Measurements from ENCODE around the gene TTLL10. TPM values are rescaled to one million over a fixed set of nuclear protein-coding genes. Genes with fewer than 3 reads are reported as not detected.

The TTLL10 gene
- total RNA-seq, 4 donors from 2014 or later, result 0.17 TPM; not detected in 3

GRCh38 chr1:1210726-1211540 lies 37.3 kb downstream of the TTLL10 start:
- no peak for TF ChIP-seq POLR2A (IDR thresholded peaks at IDR 0.05; ENCODE audit: low read depth)
- intact Hi-C loops (cut with DNase I), result no loop called here
- Histone ChIP-seq H3K27me3 (peaks cover 0 to 34% (median 14%) of the 10 kb centered on the region in 4 donors), H3K4me1 (peaks cover 35 to 67% (median 49%) of the 10 kb centered on the region in 4 donors), H3K36me3 (peaks cover 0 to 9% (median 6%) of the 10 kb centered on the region in 4 donors), H3K4me3 (no peak overlapping the region), H3K9me3 (no peaks in the 10 kb centered on the region), H3K27ac (replicated peaks in 1 of 4) (no peak overlapping the region)
- DNase-seq (ENCODE audit: extremely low spot score), result no peak
- WGBS, result 87% methylated on average over 8 of the region's 31 CpGs

DNA sequence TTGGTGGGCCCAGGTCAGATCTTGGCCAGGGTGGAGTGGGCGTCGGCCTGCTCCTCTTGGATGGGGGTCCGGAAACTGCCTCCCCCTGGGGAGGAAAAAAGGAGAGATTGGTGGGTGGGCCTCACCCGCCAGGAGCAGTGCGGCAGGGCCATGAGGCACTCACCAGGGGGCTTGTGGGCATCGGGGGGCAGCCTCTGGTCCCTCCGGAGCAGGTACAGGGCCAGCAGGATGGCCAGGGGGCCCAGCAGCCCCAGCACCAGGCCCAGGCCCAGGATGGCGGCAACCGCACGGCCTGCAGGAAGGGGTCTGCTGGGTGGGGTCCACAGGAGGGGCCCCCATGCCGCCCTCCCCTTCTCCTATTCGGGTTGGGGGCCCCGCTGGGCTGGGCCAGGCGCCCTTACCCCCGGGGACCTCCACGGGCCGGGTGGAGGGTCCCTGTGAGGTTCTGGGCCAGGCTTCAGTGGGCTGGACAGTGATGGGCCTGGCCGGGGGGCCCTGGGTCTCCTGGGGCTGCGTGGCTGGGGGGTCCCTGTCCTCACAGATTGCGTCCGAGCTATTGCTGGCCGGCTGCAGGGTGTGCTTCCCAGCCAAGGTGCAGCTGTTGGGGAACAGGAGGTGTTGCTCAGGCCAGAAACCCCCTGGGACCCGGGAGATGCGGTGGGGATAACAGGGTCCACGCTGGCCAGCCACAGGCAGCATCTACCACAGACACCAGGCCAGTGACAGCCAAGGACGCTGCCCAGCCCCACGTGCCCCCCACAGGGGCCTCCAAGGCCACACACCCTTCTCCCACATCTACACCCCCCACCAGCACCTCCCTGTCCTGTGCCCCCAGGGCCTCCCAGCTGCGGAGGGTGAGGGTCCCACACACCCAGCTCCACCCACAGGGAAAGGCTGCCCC lies 38.1 kb downstream of the TTLL10 start:
- Histone ChIP-seq H3K27me3 (peaks cover 0 to 25% (median 6%) of the 10 kb centered on the region in 4 donors), H3K4me1 (peaks cover 28 to 58% (median 40%) of the 10 kb centered on the region in 4 donors), H3K9me3 (no peaks in the 10 kb centered on the region), H3K27ac (replicated peaks in 1 of 4) (no peak overlapping the region), H3K4me3 (peak overlapping the region in 1 of 4 donors; percentile 31), H3K36me3 (peaks cover 4 to 17% (median 14%) of the 10 kb centered on the region in 4 donors)
- 92% methylated on average over 10 of the region's 28 CpGs for WGBS
- TF ChIP-seq POLR2AphosphoS5 (IDR thresholded peaks at IDR 0.05) (no peak), EP300 (IDR thresholded peaks at IDR 0.05) (no peak), POLR2A (IDR thresholded peaks at IDR 0.05; ENCODE audit: low read depth) (no peak)
- TF ChIP-seq, protein P1, sequence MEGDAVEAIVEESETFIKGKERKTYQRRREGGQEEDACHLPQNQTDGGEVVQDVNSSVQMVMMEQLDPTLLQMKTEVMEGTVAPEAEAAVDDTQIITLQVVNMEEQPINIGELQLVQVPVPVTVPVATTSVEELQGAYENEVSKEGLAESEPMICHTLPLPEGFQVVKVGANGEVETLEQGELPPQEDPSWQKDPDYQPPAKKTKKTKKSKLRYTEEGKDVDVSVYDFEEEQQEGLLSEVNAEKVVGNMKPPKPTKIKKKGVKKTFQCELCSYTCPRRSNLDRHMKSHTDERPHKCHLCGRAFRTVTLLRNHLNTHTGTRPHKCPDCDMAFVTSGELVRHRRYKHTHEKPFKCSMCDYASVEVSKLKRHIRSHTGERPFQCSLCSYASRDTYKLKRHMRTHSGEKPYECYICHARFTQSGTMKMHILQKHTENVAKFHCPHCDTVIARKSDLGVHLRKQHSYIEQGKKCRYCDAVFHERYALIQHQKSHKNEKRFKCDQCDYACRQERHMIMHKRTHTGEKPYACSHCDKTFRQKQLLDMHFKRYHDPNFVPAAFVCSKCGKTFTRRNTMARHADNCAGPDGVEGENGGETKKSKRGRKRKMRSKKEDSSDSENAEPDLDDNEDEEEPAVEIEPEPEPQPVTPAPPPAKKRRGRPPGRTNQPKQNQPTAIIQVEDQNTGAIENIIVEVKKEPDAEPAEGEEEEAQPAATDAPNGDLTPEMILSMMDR (IDR thresholded peaks at IDR 0.05), result no peak
- no peak for DNase-seq (ENCODE audit: extremely low spot score)
- intact Hi-C loops (cut with DNase I), result no loop called here

DNA sequence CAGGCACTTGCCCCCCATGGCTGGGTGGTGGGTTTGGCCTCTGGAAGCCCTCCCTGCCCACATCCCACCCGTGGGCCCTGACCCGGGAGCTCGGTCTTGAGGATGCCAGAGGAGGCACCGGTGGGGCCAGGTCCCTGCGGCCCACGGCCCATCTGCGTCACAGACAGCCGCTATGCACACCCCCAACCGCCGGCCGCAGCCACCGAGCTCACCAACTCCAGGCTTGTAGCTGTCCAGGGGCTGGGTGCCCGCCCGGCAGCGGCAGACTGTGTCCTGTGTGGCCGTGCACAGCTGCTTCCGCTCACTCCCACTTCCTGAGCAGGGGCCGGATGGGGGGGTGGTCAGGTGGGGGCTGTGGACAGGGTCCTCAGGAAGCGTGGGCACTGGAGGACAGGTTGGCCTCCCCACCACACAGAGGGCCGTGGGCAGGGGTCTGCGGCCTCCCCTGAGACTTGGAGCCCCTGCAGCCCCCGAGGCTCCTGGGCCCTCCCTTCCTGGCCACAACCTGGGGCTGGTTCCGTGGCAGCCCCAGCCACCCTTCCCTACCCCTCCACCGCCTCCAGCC lies 39.2 kb downstream of the TTLL10 start:
- TF ChIP-seq POLR2A (IDR thresholded peaks at IDR 0.05; ENCODE audit: low read depth) (no peak), POLR2AphosphoS5 (IDR thresholded peaks at IDR 0.05) (no peak), EP300 (IDR thresholded peaks at IDR 0.05) (no peak)
- TF ChIP-seq, protein P1 (IDR thresholded peaks at IDR 0.05), result no peak
- Histone ChIP-seq H3K36me3 (peaks cover 15 to 28% (median 24%) of the 10 kb centered on the region in 4 donors), H3K27me3 (peaks cover 0 to 14% (median 0%) of the 10 kb centered on the region in 4 donors), H3K4me3 (peak overlapping the region; percentile 30 to 47 (median 31)), H3K4me1 (peaks cover 26 to 48% (median 34%) of the 10 kb centered on the region in 4 donors), H3K27ac (replicated peaks in 1 of 4) (peak overlapping the region in 1 of 4 donors; percentile 4), H3K9me3 (no peaks in the 10 kb centered on the region)
- no CpG with 5 or more reads among the region's 24 CpGs for WGBS
- intact Hi-C loops (cut with DNase I), result no loop called here
- DNase-seq (ENCODE audit: extremely low spot score), result no peak

DNA sequence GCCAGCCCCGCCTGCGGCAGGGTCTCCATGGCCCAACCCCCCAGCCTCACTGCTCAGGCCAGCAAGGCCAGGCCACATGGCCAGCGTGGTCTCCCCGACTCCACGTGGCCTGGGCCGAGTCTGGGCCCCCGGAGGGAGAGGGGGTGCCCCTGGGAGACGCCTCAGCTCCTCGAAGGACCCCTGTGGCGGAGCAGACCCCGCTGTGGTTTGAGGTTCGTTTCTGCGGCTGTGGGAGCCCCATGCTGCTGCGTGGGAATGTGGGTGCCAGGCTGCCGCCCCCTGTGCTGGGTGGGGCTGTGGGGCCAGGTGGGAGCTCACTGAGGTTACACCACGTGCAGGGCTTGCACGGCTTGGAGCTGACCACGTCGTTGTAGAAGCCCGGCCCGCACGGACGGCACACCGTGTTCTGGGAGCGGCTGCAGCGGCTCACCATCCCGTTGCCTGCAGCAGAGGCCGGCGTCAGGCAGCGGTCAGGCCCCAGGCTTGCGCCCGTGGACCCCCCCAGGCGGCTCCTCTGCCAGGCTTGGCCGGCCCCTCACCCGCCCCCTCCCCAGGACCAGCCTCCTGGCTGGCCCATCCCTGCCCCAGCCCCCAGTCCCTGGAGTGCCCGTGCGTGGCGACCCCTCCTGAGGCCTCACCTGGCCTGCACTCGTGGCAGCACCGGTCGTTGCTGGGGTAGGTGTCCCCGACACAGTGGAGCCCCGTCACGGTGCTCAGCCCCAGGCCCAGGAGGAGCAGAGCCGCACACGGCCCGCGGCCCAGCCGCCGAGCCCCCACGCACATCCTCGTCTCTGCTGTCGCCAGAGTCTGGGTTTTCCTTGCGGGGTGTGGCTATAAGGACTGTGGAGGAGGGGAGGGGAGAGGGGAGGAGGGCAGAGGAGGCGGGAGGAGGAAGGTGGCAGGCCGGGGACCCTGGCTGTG lies 39.9 kb downstream of the TTLL10 start, which contains the start of gene TNFRSF4:
TSS of gene TNFRSF4 (minus strand) at position 809 of the 921 bp plus-strand sequence. CDS start at position 783, 26 bp downstream.
- intact Hi-C loops (cut with DNase I), result no loop called here
- H3K4me3 ChIP-seq, result peak within 1 kb of the TSS; percentile 30 to 47 (median 31)
- peaks cover 22 to 36% (median 32%) of the 10 kb centered on the region in 4 donors for H3K36me3 ChIP-seq

More for the DNA sequence above, 39.9 kb downstream of the TTLL10 start, which contains the start of gene TNFRSF4:
- WGBS, result 45% methylated on average over 5 of the region's 56 CpGs
- no peak for TF ChIP-seq POLR2AphosphoS5 (IDR thresholded peaks at IDR 0.05)
- TF ChIP-seq POLR2A (IDR thresholded peaks at IDR 0.05; ENCODE audit: low read depth), result no peak
- TF ChIP-seq, protein P1 (IDR thresholded peaks at IDR 0.05), result no peak
- no peak for TF ChIP-seq EP300 (IDR thresholded peaks at IDR 0.05)
- Histone ChIP-seq H3K27me3 (peaks cover 0 to 7% (median 0%) of the 10 kb centered on the region in 4 donors), H3K27ac (replicated peaks in 1 of 4) (peak within 1 kb of the TSS in 1 of 4 donors; percentile 4), H3K9me3 (no peaks in the 10 kb centered on the region), H3K4me1 (peaks cover 19 to 41% (median 31%) of the 10 kb centered on the region in 4 donors)
- DNase-seq (ENCODE audit: extremely low spot score), result no peak
